NCI-H2227 (cell line): ENCODE results near the gene MIOX.

ENCODE experiments used
- DNase-seq: peaks from one replicate; lab custom pipeline; 2025; ENCODE audit not compliant: unreplicated experiment; lab: John Stamatoyannopoulos, UW

Gene MIOX

GRCh38 chr22:50488886-50489285 is 2.2 kb downstream of the MIOX start:
- DNase-seq, result no peak

GRCh38 chr22:50489363-50490243 is 2.9 kb downstream of the MIOX start:
- no peak for DNase-seq

- no peak for DNase-seq
Measured at GRCh38 chr22:50490531-50491308, 4.1 kb downstream of the MIOX start.

- DNase-seq, result no peak
Measured at GRCh38 chr22:50497093-50497492, 10.4 kb downstream of the MIOX start.

- peak; percentile 79 for DNase-seq
Measured at GRCh38 chr22:50498322-50498890, 11.7 kb downstream of the MIOX start.

GRCh38 chr22:50500452-50500851 is 13.8 kb downstream of the MIOX start:
- DNase-seq, result no peak

GRCh38 chr22:50502096-50502495 is 15.4 kb downstream of the MIOX start:
- DNase-seq, result no peak

GRCh38 chr22:50502628-50503474 is 16.2 kb downstream of the MIOX start:
- DNase-seq, result no peak

GRCh38 chr22:50503475-50504145 is 17.0 kb downstream of the MIOX start:
- DNase-seq, result no peak

GRCh38 chr22:50504369-50505211 is 17.9 kb downstream of the MIOX start:
- no peak for DNase-seq

GRCh38 chr22:50505276-50505775 is 18.7 kb downstream of the MIOX start:
- DNase-seq, result no peak

- DNase-seq, result no peak
Measured at GRCh38 chr22:50505776-50506610, 19.3 kb downstream of the MIOX start.

GRCh38 chr22:50506611-50507420 is 20.2 kb downstream of the MIOX start:
- DNase-seq, result peak; percentile 50

GRCh38 chr22:50507421-50507990 is 20.8 kb downstream of the MIOX start, which contains the start of gene LMF2:
Gene LMF2 (minus strand): TSS chr22:50507702. CDS start chr22:50507675, 27 bp downstream.
- no peak for DNase-seq

GRCh38 chr22:50507991-50508884 is 21.6 kb downstream of the MIOX start, which contains the start of gene NCAPH2:
Gene NCAPH2 (plus strand): TSS chr22:50508224. CDS start chr22:50508338, 114 bp downstream.
- DNase-seq, result peak; percentile 96

- DNase-seq, result no peak
Measured at GRCh38 chr22:50508897-50509296, 22.2 kb downstream of the MIOX start.
